RWPE1 (cell line): ENCODE data around the gene PCCA.
"Not testable (repeated sequence)": the region's sequence is repeated elsewhere in the genome, so short reads cannot be mapped to it uniquely, and the experiment has no call there.

Source experiments
- CTCF ChIA-PET: fragments of 350-600 bp; sonication (Branson Sonifier 250); formaldehyde crosslinking; extraction: SDS; loops from one replicate; lab custom pipeline; 2021; lab: Yijun Ruan, JAX
- POLR2A ChIA-PET: fragments of 400-600 bp; formaldehyde crosslinking; extraction: SDS; loops from one replicate; lab custom pipeline; 2020; ENCODE audit warnings: antibody characterized with exemption; ENCODE audit not compliant: low non-redundant PET; lab: Yijun Ruan, JAX
- DNase-seq: peaks from one replicate; pipeline ENCODE4 v3.0.0; 2012; ENCODE audit warnings: low spot score
- H3K27ac ChIP-seq: fragments of 450-650 bp; 2 replicates; pipeline ENCODE4 v1.5.1; 2017
- CTCF ChIP-seq: fragments of 450-650 bp; conservative IDR thresholded peaks from 2 replicates; pipeline ENCODE4 v1.5.1; 2017; ENCODE audit warnings: low read depth, mild to moderate bottlenecking

Gene PCCA

GRCh38 chr13:100088273-100088643 is 635 bp upstream of the PCCA start:
- no peak for DNase-seq
- ChIA-PET POLR2A (interaction anchor here (0.6 kb wide), 1 partner anchor 13 kb away, joined by 3 read pairs; no protein-coding TSS in a partner anchor), CTCF (interaction anchor here (0.6 to 0.7 kb wide), 2 partner anchors 48 to 138 kb away, joined by 3 to 4 read pairs; no protein-coding TSS in a partner anchor)
- peak overlapping the region; percentile 72 for H3K27ac ChIP-seq
- no peak for TF ChIP-seq CTCF

DNA sequence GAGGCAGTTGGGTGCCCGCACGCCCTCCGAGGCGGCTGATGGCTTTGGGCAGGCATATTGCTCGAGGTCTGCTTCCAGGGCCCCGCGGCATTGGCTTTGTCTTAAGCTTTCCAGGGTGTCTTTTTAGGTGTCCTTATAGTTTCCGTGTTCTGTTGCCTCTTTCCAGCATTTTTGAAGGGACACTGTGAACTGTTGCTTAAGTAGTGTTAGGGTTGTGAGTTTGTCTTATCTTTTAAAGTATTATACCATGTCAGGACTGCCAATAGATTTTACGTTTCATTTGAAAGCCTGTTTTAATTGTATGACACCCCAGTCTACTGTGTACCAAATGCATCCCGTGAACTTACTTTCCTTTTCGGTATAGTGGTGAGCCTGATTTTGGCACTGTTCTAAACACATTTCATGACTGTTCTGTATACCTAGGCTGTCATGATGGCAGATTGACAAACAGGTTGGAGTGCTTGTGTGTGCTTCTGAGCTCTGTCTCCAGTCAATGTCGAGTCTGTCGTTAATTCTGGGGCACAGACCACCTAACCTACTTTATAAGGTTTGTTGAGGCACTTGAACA is 656 bp downstream of the PCCA start:
- ChIA-PET POLR2A (no interaction called here), CTCF (interaction anchor here (0.6 to 0.7 kb wide), 2 partner anchors 62 to 149 kb away, joined by 3 to 4 read pairs; no protein-coding TSS in a partner anchor)
- peak overlapping the region; percentile 72 for H3K27ac ChIP-seq

DNA sequence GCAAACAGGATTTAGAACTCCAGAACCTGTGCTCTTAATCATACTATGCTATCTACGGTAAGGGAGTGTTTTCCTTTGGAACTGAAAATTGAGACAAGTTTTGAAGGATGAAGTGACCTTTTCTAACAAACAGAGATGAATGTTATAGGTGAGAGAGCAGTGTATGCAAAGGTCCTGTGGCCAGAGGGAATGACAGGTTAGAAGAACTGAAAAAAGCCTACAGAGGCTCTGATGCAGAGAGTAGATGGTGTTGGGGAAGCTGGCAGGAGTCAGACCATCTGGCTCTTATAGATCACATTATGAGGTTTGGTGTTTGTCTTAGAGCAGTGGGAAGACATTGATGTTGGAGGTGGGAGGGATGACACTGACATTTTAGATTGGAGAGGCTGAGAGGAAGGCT is 2.0 kb downstream of the PCCA start:
- H3K27ac ChIP-seq: no peak overlapping the region
- CTCF ChIA-PET: interaction anchor here (0.6 kb wide), 1 partner anchor 109 kb away, joined by 4 read pairs; the partner anchor contains the start of gene ZIC2
- no peak for TF ChIP-seq CTCF
- DNase-seq: no peak
- POLR2A ChIA-PET: no interaction called here

More for the DNA sequence above, 656 bp downstream of the PCCA start:
- peak; percentile 20 for DNase-seq
- TF ChIP-seq CTCF: no peak

GRCh38 chr13:100091391-100091790 is 2.5 kb downstream of the PCCA start:
- no peak overlapping the region for H3K27ac ChIP-seq
- TF ChIP-seq CTCF: no peak
- CTCF ChIA-PET: no interaction called here
- POLR2A ChIA-PET: no interaction called here
- DNase-seq: no peak

GRCh38 chr13:100092273-100092672 is 3.4 kb downstream of the PCCA start:
- CTCF ChIA-PET: interaction anchor here (0.7 kb wide), 1 partner anchor 248 kb away, joined by 6 read pairs; no protein-coding TSS in a partner anchor
- H3K27ac ChIP-seq, DNase-seq, POLR2A ChIA-PET: not testable (repeated sequence)

DNA sequence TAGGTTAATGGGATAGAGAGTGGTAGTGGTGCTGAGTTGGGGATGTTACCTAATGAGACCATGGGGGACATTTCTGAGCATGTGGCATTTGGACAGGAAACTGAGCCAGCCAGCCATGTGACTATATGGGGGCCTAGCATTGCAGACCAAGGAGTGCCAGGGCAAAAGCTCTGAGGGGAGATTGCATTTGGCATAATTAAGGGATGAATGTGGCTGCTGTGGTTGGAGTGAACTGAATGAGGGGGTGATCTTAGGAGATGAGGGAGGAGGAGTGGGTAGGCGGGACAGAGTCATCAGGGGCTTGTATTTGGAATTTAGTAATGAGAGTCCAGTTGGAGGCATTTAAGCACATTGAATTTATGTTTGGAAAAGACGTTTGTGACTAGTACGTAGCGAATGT is 6.6 kb downstream of the PCCA start:
- no peak for DNase-seq
- H3K27ac ChIP-seq: no peak overlapping the region
- CTCF ChIA-PET: no interaction called here
- no peak for TF ChIP-seq CTCF
- POLR2A ChIA-PET: no interaction called here

GRCh38 chr13:100096526-100096925 is 7.6 kb downstream of the PCCA start:
- ChIA-PET CTCF (no interaction called here), POLR2A (no interaction called here)
- no peak overlapping the region for H3K27ac ChIP-seq
- no peak for DNase-seq
- TF ChIP-seq CTCF: no peak
